Keratinocyte (primary cell): ENCODE results near the gene TMUB2. TPM values are rescaled to one million over a fixed set of nuclear protein-coding genes. Genes with fewer than 3 reads are reported as not detected.

Experiments used
- DNase-seq: peaks from one replicate; pipeline ENCODE4 v3.0.0-alpha.2; 2011; ENCODE audit warnings: low read depth, missing footprints, low spot score
- FAIRE-seq: peaks from 2 replicates; lab custom pipeline; 2011; peaks lifted over from hg19 to GRCh38; lab: Jason Lieb, UNC
- H2AFZ ChIP-seq: 2 replicates; pipeline ENCODE4 v1.6.0; 2012; ENCODE audit warnings: low read length, control low read depth, inconsistent platforms; ENCODE audit not compliant: control insufficient read depth
- H3K27ac ChIP-seq: 2 replicates; pipeline ENCODE4 v1.5.1; 2011; ENCODE audit warnings: low read length; ENCODE audit not compliant: control insufficient read depth, insufficient read depth
- H3K27me3 ChIP-seq: 3 replicates; pipeline ENCODE4 v1.6.0; 2011; ENCODE audit warnings: low read length; ENCODE audit not compliant: control insufficient read depth, insufficient read depth; ENCODE audit errors: extremely low read depth
- H3K36me3 ChIP-seq, 2 experiments: 2 replicates in 1 of 2; 3 replicates in 1 of 2; pipeline ENCODE4 v1.5.1; 2011; ENCODE audit warnings: low read length in 2 of 2, mild to moderate bottlenecking in 1 of 2; ENCODE audit not compliant: control insufficient read depth in 2 of 2, insufficient read depth in 2 of 2; ENCODE audit errors: extremely low read depth in 1 of 2
- H3K4me1 ChIP-seq: 3 replicates; pipeline ENCODE4 v1.5.1; 2011; ENCODE audit warnings: low read length; ENCODE audit not compliant: control insufficient read depth, insufficient read depth; ENCODE audit errors: extremely low read depth
- H3K4me2 ChIP-seq: 3 replicates; pipeline ENCODE4 v1.6.0; 2011; ENCODE audit warnings: low read depth, low read length; ENCODE audit not compliant: control insufficient read depth, insufficient read depth; ENCODE audit errors: extremely low read depth
- H3K4me3 ChIP-seq, 3 experiments: fragments of 200-600 bp in 1 of 3; sonication (generic) in 1 of 3; 2 replicates in 2 of 3; 3 replicates in 1 of 3; pipeline ENCODE4 v1.5.1; 2011 to 2016; ENCODE audit warnings: low read length in 3 of 3, mild to moderate bottlenecking in 3 of 3, control low read depth in 2 of 3, inconsistent platforms in 1 of 3, low read depth in 1 of 3, mixed read lengths in 1 of 3, mixed run types in 1 of 3, moderate library complexity in 1 of 3; ENCODE audit not compliant: control insufficient read depth in 2 of 3, insufficient read depth in 2 of 3; ENCODE audit errors: extremely low read depth in 1 of 3
- H3K79me2 ChIP-seq: 2 replicates; pipeline ENCODE4 v1.6.0; 2012; ENCODE audit warnings: low read length; ENCODE audit not compliant: control insufficient read depth, insufficient read depth
- H3K9ac ChIP-seq: 3 replicates; pipeline ENCODE4 v1.6.0; 2011; ENCODE audit warnings: low read length; ENCODE audit not compliant: control insufficient read depth, insufficient read depth; ENCODE audit errors: extremely low read depth
- H3K9me1 ChIP-seq: 3 replicates; pipeline ENCODE4 v1.6.0; 2011; ENCODE audit warnings: low read length; ENCODE audit not compliant: control insufficient read depth, insufficient read depth; ENCODE audit errors: extremely low read depth
- H3K9me3 ChIP-seq: 2 replicates; pipeline ENCODE4 v1.5.1; 2012; ENCODE audit warnings: low read depth, low read length; ENCODE audit not compliant: control insufficient read depth
- H4K20me1 ChIP-seq: 3 replicates; pipeline ENCODE4 v1.6.0; 2011; ENCODE audit warnings: low read length; ENCODE audit not compliant: control insufficient read depth, insufficient read depth; ENCODE audit errors: extremely low read depth
- EZH2 ChIP-seq: IDR thresholded peaks from one replicate; pipeline ENCODE4 v1.6.1; 2012; ENCODE audit warnings: inconsistent platforms, mild to moderate bottlenecking, low read length, moderate library complexity
- dilution Hi-C: fragments of 300-500 bp; cut with MboI; formaldehyde crosslinking; loops from one replicate; pipeline ENCODE4 v1.7.0; 2020; ENCODE audit warnings: low sequenced_read_pairs; ENCODE audit not compliant: extremely low pct_ligation_motif_present
- polyA plus RNA-seq, 5 experiments: library from polyadenylated mRNA; depleted of rRNA in 3 of 5; stranded (reverse) in 3 of 5; stranded (forward) in 1 of 5; unstranded in 1 of 5; fragments of >200 nt; gene quantifications; 1 replicate in 1 of 5; 2 replicates in 3 of 5; 3 replicates in 1 of 5; pipeline versions ENCODE4 v1.2.1 to v1.2.3, GENCODE V29; 2011 to 2012; ENCODE audit warnings: missing spikeins in 2 of 5, low read depth in 1 of 5, low replicate concordance in 1 of 5
- TF ChIP-seq, protein P1 (sequence below), 3 experiments: IDR thresholded peaks in 1 of 3; conservative IDR thresholded peaks in 1 of 3; optimal IDR thresholded peaks in 1 of 3; 2 replicates in 2 of 3; 3 replicates in 1 of 3; pipeline versions ENCODE3 to v1.5.1; 2011; ENCODE audit warnings: low read length in 3 of 3, mild to moderate bottlenecking in 3 of 3, moderate library complexity in 2 of 3, control low read depth in 1 of 3, inconsistent platforms in 1 of 3; ENCODE audit not compliant: insufficient read depth in 2 of 3; ENCODE audit errors: extremely low read depth in 1 of 3

Gene TMUB2
- polyA plus RNA-seq, 1 donor (not counting 4 experiments of a cell fraction or from before 2014, with no cell fraction given): 25.5 TPM

DNA sequence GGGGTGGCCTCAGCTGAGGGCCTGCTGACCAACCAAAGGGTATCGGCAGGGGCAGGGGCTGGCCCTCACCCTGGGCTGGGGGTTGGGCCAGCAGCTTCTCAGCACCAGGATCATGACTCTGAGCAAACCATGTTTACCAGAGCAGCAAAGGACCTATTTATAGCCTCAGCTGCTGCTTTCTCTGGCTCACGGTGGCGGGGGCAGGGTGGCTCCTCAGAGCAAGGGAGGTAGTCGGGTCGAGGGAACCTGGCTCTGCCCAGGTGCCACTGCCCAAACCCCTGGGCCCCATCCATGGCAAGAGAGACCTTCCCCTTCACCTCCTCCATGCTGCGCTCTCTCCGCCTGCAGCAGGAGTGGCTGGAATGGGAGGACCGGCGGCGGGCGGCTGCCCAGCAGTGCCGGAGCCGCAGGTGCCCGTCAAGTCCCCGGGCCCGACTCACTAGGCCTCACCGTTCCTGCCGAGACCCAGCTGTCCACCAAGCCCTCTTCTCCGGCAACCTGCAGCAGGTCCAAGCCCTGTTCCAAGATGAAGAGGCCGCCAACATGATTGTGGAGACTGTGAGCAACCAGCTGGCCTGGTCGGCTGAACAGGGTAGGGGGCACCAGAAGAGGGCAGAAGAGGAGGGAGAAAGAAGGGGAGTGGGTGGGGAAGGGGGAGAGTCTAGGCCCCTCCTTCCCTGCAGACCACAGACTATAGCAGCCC is 16.1 kb upstream of the TMUB2 start, which contains the start of gene ASB16:
TSS of gene ASB16 (plus strand) at position 206 of the 703 bp plus-strand sequence. CDS start at position 292, 86 bp downstream.
- H3K27ac ChIP-seq: no peak within 1 kb of the TSS
- FAIRE-seq (no peak), DNase-seq (no peak)
- no peaks in the 10 kb centered on the region for H3K79me2 ChIP-seq
- H3K9me1 ChIP-seq: no peaks in the 10 kb centered on the region
- no peak within 1 kb of the TSS for H3K9ac ChIP-seq
- TF ChIP-seq EZH2: no peak
- TF ChIP-seq, protein P1, sequence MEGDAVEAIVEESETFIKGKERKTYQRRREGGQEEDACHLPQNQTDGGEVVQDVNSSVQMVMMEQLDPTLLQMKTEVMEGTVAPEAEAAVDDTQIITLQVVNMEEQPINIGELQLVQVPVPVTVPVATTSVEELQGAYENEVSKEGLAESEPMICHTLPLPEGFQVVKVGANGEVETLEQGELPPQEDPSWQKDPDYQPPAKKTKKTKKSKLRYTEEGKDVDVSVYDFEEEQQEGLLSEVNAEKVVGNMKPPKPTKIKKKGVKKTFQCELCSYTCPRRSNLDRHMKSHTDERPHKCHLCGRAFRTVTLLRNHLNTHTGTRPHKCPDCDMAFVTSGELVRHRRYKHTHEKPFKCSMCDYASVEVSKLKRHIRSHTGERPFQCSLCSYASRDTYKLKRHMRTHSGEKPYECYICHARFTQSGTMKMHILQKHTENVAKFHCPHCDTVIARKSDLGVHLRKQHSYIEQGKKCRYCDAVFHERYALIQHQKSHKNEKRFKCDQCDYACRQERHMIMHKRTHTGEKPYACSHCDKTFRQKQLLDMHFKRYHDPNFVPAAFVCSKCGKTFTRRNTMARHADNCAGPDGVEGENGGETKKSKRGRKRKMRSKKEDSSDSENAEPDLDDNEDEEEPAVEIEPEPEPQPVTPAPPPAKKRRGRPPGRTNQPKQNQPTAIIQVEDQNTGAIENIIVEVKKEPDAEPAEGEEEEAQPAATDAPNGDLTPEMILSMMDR (optimal IDR thresholded peaks at IDR 0.05 in 1 of 3, IDR thresholded peaks at IDR 0.05 in 1 of 3, conservative IDR thresholded peaks at IDR 0.05 in 1 of 3; ENCODE audit: extremely low read depth in 1 of 3, insufficient read depth in 2 of 3, low read length in 3 of 3): no peak
- no peaks in the 10 kb centered on the region for H4K20me1 ChIP-seq
- dilution Hi-C loops: no loop called here
- H3K4me1 ChIP-seq: no peaks in the 10 kb centered on the region
- no peaks in the 10 kb centered on the region for H3K36me3 ChIP-seq
- no peak within 1 kb of the TSS for H3K4me3 ChIP-seq
- no peaks in the 10 kb centered on the region for H3K9me3 ChIP-seq
- no peak within 1 kb of the TSS for H2AFZ ChIP-seq
- H3K4me2 ChIP-seq: no peak within 1 kb of the TSS
- no peaks in the 10 kb centered on the region for H3K27me3 ChIP-seq

DNA sequence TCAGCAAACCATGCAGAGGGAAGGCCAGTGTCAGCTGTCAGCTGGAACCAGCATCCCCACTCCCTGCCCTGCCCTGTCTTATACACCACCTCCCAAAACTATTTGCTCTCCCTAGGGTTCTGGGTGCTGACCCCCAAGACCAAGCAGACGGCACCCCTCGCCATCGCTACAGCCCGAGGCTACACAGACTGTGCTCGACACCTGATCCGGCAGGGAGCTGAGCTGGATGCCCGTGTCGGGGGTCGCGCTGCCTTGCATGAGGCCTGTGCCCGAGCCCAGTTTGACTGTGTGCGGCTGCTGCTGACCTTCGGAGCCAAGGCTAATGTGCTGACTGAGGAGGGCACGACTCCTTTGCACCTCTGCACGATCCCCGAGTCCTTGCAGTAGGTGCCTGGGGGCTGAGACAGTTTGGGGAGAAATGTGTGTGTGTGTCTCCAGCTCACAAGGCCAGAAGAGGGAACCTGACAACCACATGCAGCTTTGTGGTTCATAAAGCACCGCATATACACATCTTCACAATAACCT is 14.8 kb upstream of the TMUB2 start:
- Histone ChIP-seq H3K9ac (no peak overlapping the region), H3K9me3 (no peaks in the 10 kb centered on the region), H4K20me1 (no peaks in the 10 kb centered on the region), H2AFZ (no peak overlapping the region), H3K27me3 (no peaks in the 10 kb centered on the region), H3K4me1 (no peaks in the 10 kb centered on the region), H3K27ac (no peak overlapping the region), H3K4me2 (no peak overlapping the region), H3K79me2 (no peaks in the 10 kb centered on the region), H3K9me1 (no peaks in the 10 kb centered on the region), H3K36me3 (peaks cover 1 to 4% of the 10 kb centered on the region in 2 experiments), H3K4me3 (no peak overlapping the region)
- TF ChIP-seq EZH2: no peak
- TF ChIP-seq, protein P1 (optimal IDR thresholded peaks at IDR 0.05 in 1 of 3, IDR thresholded peaks at IDR 0.05 in 1 of 3, conservative IDR thresholded peaks at IDR 0.05 in 1 of 3; ENCODE audit: extremely low read depth in 1 of 3, insufficient read depth in 2 of 3, low read length in 3 of 3): no peak
- no peak for DNase-seq
- no peak for FAIRE-seq
- dilution Hi-C loops: no loop called here
